Pancreas (tissue), 10 donors: Measurements from ENCODE around the gene SLC25A27. TPM values are rescaled to one million over a fixed set of nuclear protein-coding genes. Genes with fewer than 3 reads are reported as not detected.
A peak's percentile ranks its signal among the peaks of the same experiment; 100 is the strongest.

Experiments
- ATAC-seq, 4 donors: fragments of 200-7000 bp; cut with Tn5 transposase; one replicate each; pipeline versions ENCODE4 v1.8.0 to v1.9.1; 2020; ENCODE audit warnings: mild to moderate bottlenecking in 4 of 4, moderate library complexity in 4 of 4
- DNase-seq, 6 donors: peaks; one replicate each; pipeline ENCODE4 v3.0.0-alpha.2; 2020
- FAIRE-seq: peaks from 2 replicates; lab custom pipeline; 2012; peaks lifted over from hg19 to GRCh38; lab: Jason Lieb, UNC
- H3K27ac ChIP-seq, 4 donors: fragments of 200-600 bp; sonication (generic); 1 replicate in 3 of 4; 2 replicates in 1 of 4; pipeline versions ENCODE4 v1.5.0 to v1.8.0; 2020
- H3K27me3 ChIP-seq, 4 donors: fragments of 200-600 bp; one replicate each; pipeline ENCODE4 v1.8.0; 2021
- H3K36me3 ChIP-seq, 3 donors: fragments of 200-600 bp; sonication (generic) in 1 of 3; one replicate each; pipeline versions ENCODE4 v1.5.0 to v1.8.0; 2020 to 2021
- H3K4me1 ChIP-seq, 3 donors: fragments of 200-600 bp; one replicate each; pipeline ENCODE4 v1.8.0; 2021
- H3K4me3 ChIP-seq, 4 donors: fragments of 200-600 bp; sonication (generic) in 2 of 4; one replicate each; pipeline versions ENCODE4 v1.5.0 to v1.8.0; 2020 to 2021
- H3K9me3 ChIP-seq, 4 donors: fragments of 200-600 bp; one replicate each; pipeline ENCODE4 v1.8.0; 2021
- CTCF ChIP-seq, 4 donors: fragments of 200-600 bp; sonication (generic) in 3 of 4; IDR thresholded peaks; one replicate each; pipeline versions ENCODE4 v1.5.0 to v1.8.0; 2021; ENCODE audit warnings: antibody characterized with exemption in 4 of 4
- WGBS, 2 donors: extraction: QIAGEN DNeasy Blood & Tissue Kit; methylation state at CpG; one replicate each; pipeline ENCODE4 v1.1.7; 2013; 5-methylcytosine and 5-hydroxymethylcytosine counted together
- intact Hi-C, 3 donors: fragments of 100-400 bp; cut with DNase I; formaldehyde crosslinking; loops; one replicate each; pipeline versions ENCODE4 v1.11.1 to v1.14.2; 2022
- polyA plus RNA-seq, 2 donors: library from polyadenylated mRNA; stranded (reverse); fragments of 200-250 nt; gene quantifications; one replicate each; pipeline ENCODE4 v1.2.3, GENCODE V29; 2013
- total RNA-seq, 6 donors: library from RNA; stranded (reverse); fragmentation: NEBNext Ultra II Directional in 4 of 6; extraction: Animal tissue kit (Norgen Biotek cat#: 25700) in 4 of 6; gene quantifications; one replicate each; pipeline versions ENCODE4 v1.2.1 to v1.2.4, GENCODE V29; 2021 to 2023
- donor health status: healthy with polysubstance abuse.
- donor health status: DM: no; HTN: no; CAD: no; lungs with moderate emphysema.
- donor health status: DM: no; HTN: no; CAD: no.
- donor health status: control.
- donor health status: control.
- donor health status: Bipolar disorder and iron deficiency.
- donor health status: DM: yes; HTN: yes; CAD: no.
- donor health status: DM: no; HTN: no; CAD: no.
- donor health status: DM: no; HTN: no; CAD: no.
- donor health status: DM: yes; HTN: yes; CAD: no.

The SLC25A27 gene, protein sequence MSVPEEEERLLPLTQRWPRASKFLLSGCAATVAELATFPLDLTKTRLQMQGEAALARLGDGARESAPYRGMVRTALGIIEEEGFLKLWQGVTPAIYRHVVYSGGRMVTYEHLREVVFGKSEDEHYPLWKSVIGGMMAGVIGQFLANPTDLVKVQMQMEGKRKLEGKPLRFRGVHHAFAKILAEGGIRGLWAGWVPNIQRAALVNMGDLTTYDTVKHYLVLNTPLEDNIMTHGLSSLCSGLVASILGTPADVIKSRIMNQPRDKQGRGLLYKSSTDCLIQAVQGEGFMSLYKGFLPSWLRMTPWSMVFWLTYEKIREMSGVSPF
- total RNA-seq: 10 to 100 TPM in 3 of 6 donors, 1 to 10 TPM in 3; 3.3 to 15.4 (median 8.9) TPM
- polyA plus RNA-seq: 10 to 100 TPM; 39.0 to 63.2 TPM

DNA sequence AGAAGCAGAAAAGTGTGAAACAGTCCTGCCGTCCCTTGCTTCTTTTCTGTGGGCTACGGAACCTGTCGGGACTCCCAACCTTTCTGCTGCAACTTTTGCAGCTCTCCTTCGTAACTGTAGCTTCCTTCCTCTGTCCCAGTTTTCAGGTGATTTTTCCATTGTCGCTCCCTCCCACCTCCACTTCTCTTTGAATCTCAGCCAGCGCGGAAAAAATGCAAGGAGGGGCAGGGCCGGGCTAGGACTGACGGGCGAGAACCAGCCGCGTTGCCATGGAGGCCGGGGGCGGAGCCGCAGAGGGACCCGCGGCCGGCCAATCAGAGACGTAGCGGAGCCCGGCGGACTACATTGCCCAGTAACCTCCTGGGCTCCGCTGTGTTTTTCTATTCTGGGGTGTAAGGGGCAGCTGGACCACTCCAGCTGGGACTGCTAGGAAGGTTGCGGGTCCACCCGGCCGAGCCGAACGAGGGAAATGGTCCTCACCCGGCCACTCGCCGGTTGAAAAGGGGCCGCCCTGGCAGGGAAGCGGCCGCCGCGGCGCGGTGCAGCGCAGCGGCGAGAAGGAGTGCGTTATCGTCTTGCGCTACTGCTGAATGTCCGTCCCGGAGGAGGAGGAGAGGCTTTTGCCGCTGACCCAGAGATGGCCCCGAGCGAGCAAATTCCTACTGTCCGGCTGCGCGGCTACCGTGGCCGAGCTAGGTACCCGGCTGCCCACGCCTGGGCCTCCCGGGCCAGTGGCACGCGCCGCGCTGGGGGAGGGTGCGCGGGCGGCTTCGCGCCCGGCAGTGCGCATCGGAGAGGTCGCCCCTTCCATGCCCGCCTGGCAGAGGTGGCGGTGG, at the start of gene SLC25A27, which contains the start of gene CYP39A1:
SLC25A27 (plus strand) TSS at position 373 of the 836 bp plus-strand sequence; CDS start at position 591, 218 bp downstream.
CYP39A1 (minus strand) TSS at position 216 of the 836 bp plus-strand sequence. CDS start 236 bp downstream, outside the sequence.
- Histone ChIP-seq H3K4me1 (peaks cover 0 to 16% (median 3%) of the 10 kb centered on the region in 3 donors), H3K36me3 (no peaks in the 10 kb centered on the region), H3K27ac (peak within 1 kb of the TSS; percentile 54 to 91 (median 78)), H3K27me3 (no peaks in the 10 kb centered on the region), H3K9me3 (no peaks in the 10 kb centered on the region), H3K4me3 (peak within 1 kb of the TSS; percentile 50 to 95 (median 91))
- DNase-seq (peak; percentile 95 to 98 (median 96)), ATAC-seq (peak; percentile 97 to 100 (median 99)), FAIRE-seq (peak; percentile 89)
- WGBS, 2 donors: 0% methylated on average over 70 to 72 of the region's 72 CpGs
- TF ChIP-seq CTCF (IDR thresholded peaks at IDR 0.05): no peak
- intact Hi-C loops: no loop called here

GRCh38 chr6:46605091-46605797, 47.5 kb upstream of the SLC25A27 start:
- Histone ChIP-seq H3K4me3 (no peak overlapping the region), H3K27me3 (no peaks in the 10 kb centered on the region), H3K27ac (no peak overlapping the region), H3K36me3 (no peaks in the 10 kb centered on the region), H3K9me3 (no peaks in the 10 kb centered on the region), H3K4me1 (no peaks in the 10 kb centered on the region)
- no peak for FAIRE-seq
- intact Hi-C loops: no loop called here
- no peak for DNase-seq
- peak in 1 of 4 donors; percentile 44 for ATAC-seq
- 90 to 94% methylated on average over 3 of the region's 3 CpGs for WGBS, 2 donors
- no peak for TF ChIP-seq CTCF (IDR thresholded peaks at IDR 0.05)

GRCh38 chr6:46606338-46606737, 46.4 kb upstream of the SLC25A27 start:
- intact Hi-C loops: no loop called here
- Histone ChIP-seq H3K27ac (no peak overlapping the region), H3K4me1 (no peaks in the 10 kb centered on the region), H3K4me3 (no peak overlapping the region), H3K36me3 (no peaks in the 10 kb centered on the region), H3K9me3 (no peaks in the 10 kb centered on the region), H3K27me3 (no peaks in the 10 kb centered on the region)
- ATAC-seq (no peak), DNase-seq (no peak), FAIRE-seq (no peak)
- no peak for TF ChIP-seq CTCF (IDR thresholded peaks at IDR 0.05)
- WGBS, 2 donors: 87 to 88% methylated on average over 3 of the region's 3 CpGs

DNA sequence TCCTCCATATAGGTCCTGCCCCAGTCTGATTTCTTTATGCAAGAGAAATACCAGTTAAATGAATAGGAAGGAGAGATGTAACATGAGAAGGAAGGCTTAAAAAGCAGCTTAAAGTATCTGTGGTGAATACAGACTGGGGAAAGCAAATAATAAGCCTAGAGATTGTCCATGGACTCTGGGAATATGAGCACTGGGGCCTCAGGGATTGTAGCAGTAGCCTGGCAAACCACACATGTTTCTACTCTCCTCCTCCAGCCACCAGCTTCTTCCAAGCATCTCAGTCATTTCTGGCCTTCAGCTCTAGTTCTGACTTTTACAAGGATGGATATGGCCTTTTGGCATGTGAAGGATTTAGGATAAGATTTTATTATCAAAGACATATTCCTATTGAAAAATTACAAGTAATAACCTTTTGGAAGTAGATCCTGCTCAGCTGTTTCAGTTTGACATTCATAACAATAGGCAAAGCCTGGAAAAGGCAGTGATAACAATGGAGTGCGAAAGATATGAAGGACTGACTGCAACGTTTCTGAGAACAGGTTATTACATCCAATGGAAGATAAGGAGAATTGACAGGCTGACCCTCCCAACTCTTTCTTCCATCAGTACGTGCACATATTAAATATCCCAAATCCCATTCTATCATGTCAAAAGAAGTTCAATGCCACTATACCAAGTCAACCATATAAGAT, 41.8 kb upstream of the SLC25A27 start:
- Histone ChIP-seq H3K27ac (no peak overlapping the region), H3K4me3 (no peak overlapping the region), H3K9me3 (no peaks in the 10 kb centered on the region), H3K27me3 (no peaks in the 10 kb centered on the region), H3K4me1 (no peaks in the 10 kb centered on the region), H3K36me3 (no peaks in the 10 kb centered on the region)
- no peak for DNase-seq
- WGBS, 2 donors: 68 to 73% methylated on average over 3 of the region's 3 CpGs
- no peak for TF ChIP-seq CTCF (IDR thresholded peaks at IDR 0.05)
- intact Hi-C loops: no loop called here
- ATAC-seq: no peak
- no peak for FAIRE-seq
